Liver (tissue), 9 donors: ENCODE data around the gene TRPM6. TPM values are rescaled to one million over a fixed set of nuclear protein-coding genes. Genes with fewer than 3 reads are reported as not detected.

ENCODE experiments used
- DNase-seq: peaks from one replicate; pipeline ENCODE4 v3.0.0-alpha.2; 2017; ENCODE audit warnings: low spot score
- H3K27ac ChIP-seq, 2 donors: one replicate each; pipeline ENCODE4 v1.7.0; 2013; ENCODE audit warnings: inconsistent platforms in 2 of 2, low read length in 2 of 2, control low read depth in 1 of 2, low read depth in 1 of 2, mild to moderate bottlenecking in 1 of 2
- H3K27me3 ChIP-seq, 4 donors: one replicate each; pipeline versions ENCODE4 v1.6.1 to v1.7.0; 2013; ENCODE audit warnings: low read length in 3 of 4, inconsistent platforms in 1 of 4, mild to moderate bottlenecking in 1 of 4, moderate library complexity in 1 of 4; ENCODE audit not compliant: control insufficient read depth in 4 of 4, insufficient read depth in 4 of 4
- H3K36me3 ChIP-seq, 4 donors: one replicate each; pipeline versions ENCODE4 v1.6.1 to v1.7.0; 2013; ENCODE audit warnings: low read length in 3 of 4, mild to moderate bottlenecking in 3 of 4, low read depth in 1 of 4, moderate library complexity in 1 of 4; ENCODE audit not compliant: control insufficient read depth in 4 of 4, insufficient read depth in 3 of 4
- H3K4me1 ChIP-seq, 4 donors: one replicate each; pipeline versions ENCODE4 v1.6.1 to v1.7.0; 2013; ENCODE audit warnings: low read length in 3 of 4, mild to moderate bottlenecking in 3 of 4, moderate library complexity in 1 of 4; ENCODE audit not compliant: control insufficient read depth in 4 of 4, insufficient read depth in 4 of 4
- H3K4me3 ChIP-seq, 3 donors: one replicate each; pipeline versions ENCODE4 v1.6.1 to v1.7.0; 2013; ENCODE audit warnings: low read length in 3 of 3, control low read depth in 1 of 3, low read depth in 1 of 3, mild to moderate bottlenecking in 1 of 3
- H3K9ac ChIP-seq, 2 donors: one replicate each; pipeline ENCODE4 v1.7.0; 2013; ENCODE audit warnings: low read length in 2 of 2, mild to moderate bottlenecking in 2 of 2, moderate library complexity in 2 of 2, control low read depth in 1 of 2, low read depth in 1 of 2
- H3K9me3 ChIP-seq, 4 donors: one replicate each; pipeline versions ENCODE4 v1.6.1 to v1.7.0; 2013; ENCODE audit warnings: low read length in 3 of 4; ENCODE audit not compliant: control insufficient read depth in 4 of 4
- ATF3 ChIP-seq: IDR thresholded peaks from 2 replicates; pipeline ENCODE4 v1.6.1; 2016; ENCODE audit warnings: antibody characterized with exemption
- CTCF ChIP-seq: fragments of 150-350 bp; IDR thresholded peaks from 2 replicates; pipeline ENCODE4 v1.5.1; 2017; ENCODE audit warnings: improper control_type of control experiment, low read depth, low read length; ENCODE audit not compliant: missing input control
- EGR1 ChIP-seq, 2 donors: IDR thresholded peaks; 2 replicates each; pipeline ENCODE4 v1.6.1; 2016 to 2018; ENCODE audit warnings: antibody characterized with exemption in 2 of 2, low read depth in 2 of 2
- FOXA1 ChIP-seq: IDR thresholded peaks from 2 replicates; pipeline ENCODE4 v1.6.1; 2016; ENCODE audit warnings: antibody characterized with exemption
- FOXA2 ChIP-seq: IDR thresholded peaks from 2 replicates; pipeline ENCODE4 v1.6.1; 2016; ENCODE audit warnings: antibody characterized with exemption
- GABPA ChIP-seq, 2 donors: IDR thresholded peaks in 1 of 2; conservative IDR thresholded peaks in 1 of 2; 2 replicates each; pipeline ENCODE4 v1.6.1; 2016; ENCODE audit warnings: antibody characterized with exemption in 2 of 2, mild to moderate bottlenecking in 1 of 2, moderate library complexity in 1 of 2
- HNF4A ChIP-seq, 2 donors: conservative IDR thresholded peaks; 2 replicates each; pipeline ENCODE4 v1.6.1; 2016; ENCODE audit warnings: antibody characterized with exemption in 2 of 2, mild to moderate bottlenecking in 2 of 2
- JUND ChIP-seq, 2 donors: IDR thresholded peaks; 2 replicates each; pipeline ENCODE4 v1.6.1; 2016; ENCODE audit warnings: antibody characterized with exemption in 2 of 2
- MAX ChIP-seq: IDR thresholded peaks from 2 replicates; pipeline ENCODE4 v1.6.1; 2016; ENCODE audit warnings: antibody characterized with exemption
- NR2F2 ChIP-seq: IDR thresholded peaks from 2 replicates; pipeline ENCODE4 v1.6.1; 2016; ENCODE audit warnings: antibody characterized with exemption
- REST ChIP-seq: IDR thresholded peaks from 2 replicates; pipeline ENCODE4 v1.6.1; 2016; ENCODE audit warnings: antibody characterized with exemption, mild to moderate bottlenecking
- RXRA ChIP-seq, 2 donors: IDR thresholded peaks; 2 replicates each; pipeline ENCODE4 v1.6.1; 2017 to 2018; ENCODE audit warnings: antibody characterized with exemption in 2 of 2, mild to moderate bottlenecking in 1 of 2
- TAF1 ChIP-seq: conservative IDR thresholded peaks from 2 replicates; pipeline ENCODE4 v1.6.1; 2016; ENCODE audit warnings: antibody characterized with exemption, mild to moderate bottlenecking
- YY1 ChIP-seq: IDR thresholded peaks from 2 replicates; pipeline ENCODE4 v1.6.1; 2016; ENCODE audit warnings: antibody characterized with exemption, mild to moderate bottlenecking
- ZBTB33 ChIP-seq: IDR thresholded peaks from 2 replicates; pipeline ENCODE4 v1.6.1; 2016; ENCODE audit warnings: antibody characterized with exemption
- WGBS: extraction: QIAGEN DNeasy Blood & Tissue Kit; methylation state at CpG from one replicate; pipeline ENCODE4 v1.1.7; 2013; 5-methylcytosine and 5-hydroxymethylcytosine counted together
- polyA plus RNA-seq, 2 donors: library from polyadenylated mRNA; stranded (reverse) in 1 of 2; unstranded in 1 of 2; fragments of 200-250 nt in 1 of 2; fragments of >200 nt in 1 of 2; fragmentation: Nextera tagmentation in 1 of 2; extraction: Ambion mirVana in 1 of 2; gene quantifications; one replicate each; pipeline versions ENCODE4 v1.2.1 to v1.2.3, GENCODE V29; 2013 to 2015
- total RNA-seq, 2 donors: library from RNA; depleted of rRNA; stranded (reverse); fragments of >200 nt; gene quantifications; one replicate each; pipeline ENCODE4 v1.2.3, GENCODE V29; 2014
- donor health status: healthy.
- donor health status: healthy.
- donor health status: healthy.
- donor health status: healthy.
- donor health status: healthy.

The TRPM6 gene
- total and polyA plus RNA-seq, 4 donors, result 0.05 to 0.67 (median 0.10) TPM

GRCh38 chr9:74872619-74873233 is 15.0 kb downstream of the TRPM6 start (continued):
- TF ChIP-seq ATF3, result no peak
- TF ChIP-seq FOXA2, result no peak
- no peak for TF ChIP-seq NR2F2
- no peak for TF ChIP-seq RXRA (IDR thresholded peaks at IDR 0.05)
- TF ChIP-seq EGR1 (IDR thresholded peaks at IDR 0.05; ENCODE audit: low read depth in 2 of 2), result no peak
- TF ChIP-seq YY1, result no peak
- no peak for TF ChIP-seq CTCF

- no peaks in the 10 kb centered on the region for H3K4me1 ChIP-seq
- DNase-seq, result no peak
- no peak for TF ChIP-seq TAF1
- no peak for TF ChIP-seq JUND (IDR thresholded peaks at IDR 0.05)
- TF ChIP-seq CTCF, result no peak
- no peak for TF ChIP-seq REST
- no peak for TF ChIP-seq ZBTB33
- no peak for TF ChIP-seq FOXA1
- TF ChIP-seq MAX, result no peak
- TF ChIP-seq GABPA (IDR thresholded peaks at IDR 0.05 in 1 of 2, conservative IDR thresholded peaks at IDR 0.05 in 1 of 2), result no peak
- TF ChIP-seq RXRA (IDR thresholded peaks at IDR 0.05), result no peak
- no peak for TF ChIP-seq EGR1 (IDR thresholded peaks at IDR 0.05; ENCODE audit: low read depth in 2 of 2)
- no peak for TF ChIP-seq YY1
- TF ChIP-seq NR2F2, result no peak
- TF ChIP-seq HNF4A (conservative IDR thresholded peaks at IDR 0.05), result no peak
Observed at GRCh38 chr9:74867483-74867882, 20.2 kb downstream of the TRPM6 start.

More at GRCh38 chr9:74867483-74867882, 20.2 kb downstream of the TRPM6 start:
- Histone ChIP-seq H3K9ac (no peak overlapping the region), H3K27ac (no peak overlapping the region), H3K36me3 (no peaks in the 10 kb centered on the region), H3K4me3 (no peak overlapping the region), H3K27me3 (no peaks in the 10 kb centered on the region), H3K9me3 (no peaks in the 10 kb centered on the region)
- WGBS, result 71% methylated on average over 4 of the region's 4 CpGs
